ENCODE results near the gene EXOC2. TPM values are rescaled to one million over a fixed set of nuclear protein-coding genes. Genes with fewer than 3 reads are reported as not detected.
A peak's percentile ranks its signal among the peaks of the same experiment; 100 is the strongest.

EXOC2 gene
- total and polyA plus RNA-seq, 10 of the 15 experiments (the other 5 are each of a cell fraction or from before 2014, with no cell fraction given), result 8.7 to 32.8 (median 20.7) TPM

- Histone ChIP-seq H3K27ac (ENCODE audit: control insufficient read depth, insufficient read depth) (no peak overlapping the region), H3K4me1 (ENCODE audit: control insufficient read depth, insufficient read depth, low read length) (peaks cover 36% of the 10 kb centered on the region), H4K20me1 (ENCODE audit: control insufficient read depth, insufficient read depth) (no peaks in the 10 kb centered on the region), H3K9me3 (replicated peaks; ENCODE audit: control insufficient read depth, insufficient read depth, low read length) (no peaks in the 10 kb centered on the region), H3K36me3 (ENCODE audit: control insufficient read depth in 2 of 2, insufficient read depth in 2 of 2, low read length in 1 of 2) (no peaks in the 10 kb centered on the region), H3K4me3 (no peak overlapping the region), H3K79me2 (ENCODE audit: control insufficient read depth, insufficient read depth, low read length) (no peaks in the 10 kb centered on the region), H3K27me3 (replicated peaks in 1 of 2; ENCODE audit: control insufficient read depth in 2 of 2, insufficient read depth in 2 of 2, low read length in 1 of 2) (no peaks in the 10 kb centered on the region), H3K4me2 (ENCODE audit: control insufficient read depth, insufficient read depth) (peak overlapping the region; percentile 71), H3K9ac (ENCODE audit: control insufficient read depth, insufficient read depth, low read length) (peak overlapping the region; percentile 33; the same call in 1 of the 2 replicates), H2AFZ (ENCODE audit: control insufficient read depth, low read depth, low read length) (peak overlapping the region; percentile 16; the same call in 1 of the 2 replicates)
- ATAC-seq (peak; percentile 94), FAIRE-seq (peak; percentile 91), DNase-seq (ENCODE audit: low read depth, low spot score) (peak; percentile 59)
- no TSS peak for BruUV-seq (replicated peaks)
- ChIA-PET POLR2A (interaction anchor here (0.5 to 1.5 kb wide), 5 partner anchors 15 to 41 kb away, joined by 3 to 6 read pairs (median 3); no protein-coding TSS in a partner anchor), SMC1A (ENCODE audit: uncharacterized antibody, unreplicated experiment) (interaction anchor here (0.8 to 3.9 kb wide), 16 partner anchors 11 to 520 kb away, joined by 3 to 22 read pairs (median 4); no protein-coding TSS in a partner anchor), RAD21 (ENCODE audit: unreplicated experiment) (interaction anchor here (0.9 to 3.5 kb wide), 10 partner anchors 14 to 76 kb away, joined by 3 to 24 read pairs (median 5); no protein-coding TSS in a partner anchor), CTCF (interaction anchor here (0.9 to 2.3 kb wide), 4 partner anchors 10 to 286 kb away, joined by 4 to 11 read pairs (median 7); no protein-coding TSS in a partner anchor)
- in situ Hi-C loops (cut with MboI), result no loop called here
- intact Hi-C loops (cut with micrococcal nuclease; ENCODE audit: unreplicated experiment), result loop anchor here (5.0 kb wide), 1 partner anchor 42 kb away; no protein-coding TSS in a partner anchor
- 21% methylated on average over 19 of the region's 19 CpGs for WGBS (ENCODE audit: insufficient coverage, insufficient replicate concordance, low lambda C conversion rate, missing lambda C conversion rate)
- peak; percentile 90 for TF ChIP-seq RUNX3 (IDR thresholded peaks at IDR 0.05; ENCODE audit: low read length)
- peak; percentile 97 for TF ChIP-seq PKNOX1 (IDR thresholded peaks at IDR 0.05)
- TF ChIP-seq KDM1A (IDR thresholded peaks at IDR 0.05; ENCODE audit: borderline replicate concordance), result no peak
- TF ChIP-seq RB1 (IDR thresholded peaks at IDR 0.05; ENCODE audit: borderline replicate concordance), result peak; percentile 42; the same call in 1 of the 2 replicates
- peak; percentile 44; the same call in 1 of the 2 replicates for TF ChIP-seq CHD2 (IDR thresholded peaks at IDR 0.05; ENCODE audit: borderline replicate concordance, low read depth, low read length)
- TF ChIP-seq RELA (IDR thresholded peaks at IDR 0.05; ENCODE audit: borderline replicate concordance, partially characterized antibody), result no peak
- TF ChIP-seq ZZZ3 (IDR thresholded peaks at IDR 0.05; ENCODE audit: control insufficient read depth, insufficient read length, low read depth), result no peak
- TF ChIP-seq MEF2B (IDR thresholded peaks at IDR 0.05; ENCODE audit: partially characterized antibody, poor library complexity, severe bottlenecking), result peak; percentile 78
- 0 out of 2 replicates have a peak, but pooled peaks have one; percentile 40 for TF ChIP-seq PAX5 (IDR thresholded peaks at IDR 0.05; ENCODE audit: borderline replicate concordance, low read depth, low read length)
- TF ChIP-seq IKZF2 (IDR thresholded peaks at IDR 0.05), result peak in 1 of 2 experiments; percentile 37; a peak in 1 of 4 replicates
- TF ChIP-seq ETV6 (conservative IDR thresholded peaks at IDR 0.05 in 1 of 2, IDR thresholded peaks at IDR 0.05 in 1 of 2; ENCODE audit: borderline replicate concordance in 1 of 2, low read depth in 1 of 2), result peak in 1 of 2 experiments; percentile 26; a peak in 1 of 4 replicates
- TF ChIP-seq SPI1 (IDR thresholded peaks at IDR 0.05; ENCODE audit: borderline replicate concordance, insufficient read depth, low read depth, low read length), result 0 out of 2 replicates have a peak, but pooled peaks have one; percentile 10
- TF ChIP-seq, protein P1, sequence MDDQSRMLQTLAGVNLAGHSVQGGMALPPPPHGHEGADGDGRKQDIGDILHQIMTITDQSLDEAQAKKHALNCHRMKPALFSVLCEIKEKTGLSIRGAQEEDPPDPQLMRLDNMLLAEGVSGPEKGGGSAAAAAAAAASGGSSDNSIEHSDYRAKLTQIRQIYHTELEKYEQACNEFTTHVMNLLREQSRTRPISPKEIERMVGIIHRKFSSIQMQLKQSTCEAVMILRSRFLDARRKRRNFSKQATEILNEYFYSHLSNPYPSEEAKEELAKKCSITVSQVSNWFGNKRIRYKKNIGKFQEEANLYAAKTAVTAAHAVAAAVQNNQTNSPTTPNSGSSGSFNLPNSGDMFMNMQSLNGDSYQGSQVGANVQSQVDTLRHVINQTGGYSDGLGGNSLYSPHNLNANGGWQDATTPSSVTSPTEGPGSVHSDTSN (IDR thresholded peaks at IDR 0.05; ENCODE audit: insufficient replicate concordance, low read depth, low read length), result peak; percentile 90
- no peak for TF ChIP-seq ZBTB33 (IDR thresholded peaks at IDR 0.05)
- TF ChIP-seq TCF12 (IDR thresholded peaks at IDR 0.05; ENCODE audit: low read depth, low read length), result no peak
- peak; percentile 43; the same call in 1 of the 2 replicates for TF ChIP-seq IKZF1 (conservative IDR thresholded peaks at IDR 0.05)
Measured at GRCh38 chr6:474453-475185, 218.3 kb downstream of the EXOC2 start.
